ENCODE data around the gene NCL. TPM values are rescaled to one million over a fixed set of nuclear protein-coding genes. Genes with fewer than 3 reads are reported as not detected.

NCL gene
- total RNA-seq, 1 experiment from 2014 or later: 608 TPM

- Histone ChIP-seq H3K9me3 (no peaks in the 10 kb centered on the region), H3K27me3 (replicated peaks; ENCODE audit: control insufficient read depth, insufficient read depth, low read length) (no peaks in the 10 kb centered on the region), H3K4me1 (peaks cover 5% of the 10 kb centered on the region), H3K4me3 (ENCODE audit: low read depth, low read length) (no peak overlapping the region), H3K36me3 (ENCODE audit: control insufficient read depth, insufficient read depth, low read length) (no peaks in the 10 kb centered on the region)
- no peak overlapping the region for H3K4me3 Mint-ChIP-seq (ENCODE audit: unreplicated experiment)
- ChIA-PET POLR2A (no interaction called here), CTCF (interaction anchor here (0.6 kb wide), 1 partner anchor 610 kb away, joined by 3 read pairs; no protein-coding TSS in a partner anchor)
- peaks cover 2% of the 10 kb centered on the region for H3K4me1 Mint-ChIP-seq (ENCODE audit: low read depth, unreplicated experiment)
- intact Hi-C loops (cut with micrococcal nuclease; ENCODE audit: unreplicated experiment): no loop called here
- no peaks in the 10 kb centered on the region for H3K9me3 Mint-ChIP-seq (ENCODE audit: unreplicated experiment)
- BruUV-seq (replicated peaks): no TSS peak
- TF ChIP-seq CTCF (IDR thresholded peaks at IDR 0.05; ENCODE audit: insufficient read depth in 1 of 2, low read depth in 1 of 2, low read length in 1 of 2, severe bottlenecking in 1 of 2, unreplicated experiment in 1 of 2): no peak
- H3K36me3 Mint-ChIP-seq (ENCODE audit: insufficient read depth, unreplicated experiment): no peaks in the 10 kb centered on the region
- DNase-seq: no peak
- no peak overlapping the region for H3K27ac Mint-ChIP-seq (ENCODE audit: unreplicated experiment)
- H3K27me3 Mint-ChIP-seq (ENCODE audit: insufficient read depth, unreplicated experiment): no peaks in the 10 kb centered on the region
Measured at GRCh38 chr2:231418820-231419640, 45.3 kb downstream of the NCL start.

DNA sequence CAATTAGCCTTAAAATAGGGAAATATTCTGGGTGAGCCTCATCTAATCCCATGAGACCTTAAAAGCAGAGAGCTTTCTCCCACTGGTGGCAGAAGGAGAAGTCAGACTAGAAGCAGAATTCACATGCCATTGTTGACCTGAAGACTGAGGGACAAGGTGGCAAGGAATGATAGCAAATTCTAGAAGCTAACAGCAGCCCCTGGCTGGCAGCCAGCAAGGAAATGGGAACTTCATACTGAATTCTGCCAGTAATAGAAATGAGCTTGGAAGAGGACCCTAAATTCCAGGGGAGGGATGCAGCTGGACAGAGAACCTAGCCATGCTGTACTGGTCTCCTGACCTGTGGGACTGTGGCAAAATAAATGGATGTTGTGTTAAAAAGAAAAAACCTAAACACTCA is 49.3 kb downstream of the NCL start:
- Mint-ChIP-seq H3K27me3 (ENCODE audit: insufficient read depth, unreplicated experiment) (no peaks in the 10 kb centered on the region), H3K4me3 (ENCODE audit: unreplicated experiment) (no peak overlapping the region), H3K36me3 (ENCODE audit: insufficient read depth, unreplicated experiment) (no peaks in the 10 kb centered on the region), H3K4me1 (ENCODE audit: low read depth, unreplicated experiment) (peaks cover 6% of the 10 kb centered on the region), H3K9me3 (ENCODE audit: unreplicated experiment) (no peaks in the 10 kb centered on the region), H3K27ac (ENCODE audit: unreplicated experiment) (no peak overlapping the region)
- intact Hi-C loops (cut with micrococcal nuclease; ENCODE audit: unreplicated experiment): no loop called here
- no peak for DNase-seq
- Histone ChIP-seq H3K36me3 (ENCODE audit: control insufficient read depth, insufficient read depth, low read length) (no peaks in the 10 kb centered on the region), H3K4me3 (ENCODE audit: low read depth, low read length) (no peak overlapping the region), H3K9me3 (peaks cover 4% of the 10 kb centered on the region; the same call in 1 of the 2 replicates), H3K27me3 (replicated peaks; ENCODE audit: control insufficient read depth, insufficient read depth, low read length) (no peaks in the 10 kb centered on the region), H3K4me1 (peaks cover 12% of the 10 kb centered on the region)
- no TSS peak for BruUV-seq (replicated peaks)
- ChIA-PET CTCF (interaction anchor here (0.6 kb wide), 2 partner anchors 61 to 183 kb away, joined by 3 to 5 read pairs; no protein-coding TSS in a partner anchor), POLR2A (no interaction called here)
- TF ChIP-seq CTCF (IDR thresholded peaks at IDR 0.05; ENCODE audit: insufficient read depth in 1 of 2, low read depth in 1 of 2, low read length in 1 of 2, severe bottlenecking in 1 of 2, unreplicated experiment in 1 of 2): no peak

- H3K27me3 Mint-ChIP-seq (ENCODE audit: insufficient read depth, unreplicated experiment): no peaks in the 10 kb centered on the region
- POLR2A ChIA-PET: interaction anchor here (0.5 kb wide), 1 partner anchor 50 kb away, joined by 3 read pairs; no protein-coding TSS in a partner anchor
- CTCF ChIA-PET: interaction anchor here (0.9 to 1.0 kb wide), 2 partner anchors 38 to 50 kb away, joined by 3 read pairs; partner anchors contain the start of gene NCL
- peaks cover 12% of the 10 kb centered on the region for H3K4me1 ChIP-seq
- H3K4me3 Mint-ChIP-seq (ENCODE audit: unreplicated experiment): peak overlapping the region; percentile 62
- H3K4me3 ChIP-seq (ENCODE audit: low read depth, low read length): no peak overlapping the region
- TF ChIP-seq CTCF (IDR thresholded peaks at IDR 0.05; ENCODE audit: insufficient read depth in 1 of 2, low read depth in 1 of 2, low read length in 1 of 2, severe bottlenecking in 1 of 2, unreplicated experiment in 1 of 2): no peak
- H3K36me3 Mint-ChIP-seq (ENCODE audit: insufficient read depth, unreplicated experiment): no peaks in the 10 kb centered on the region
- H3K9me3 Mint-ChIP-seq (ENCODE audit: unreplicated experiment): no peaks in the 10 kb centered on the region
- peaks cover 4% of the 10 kb centered on the region; the same call in 1 of the 2 replicates for H3K9me3 ChIP-seq
- peak overlapping the region; percentile 19 for H3K27ac Mint-ChIP-seq (ENCODE audit: unreplicated experiment)
- BruUV-seq (replicated peaks): no TSS peak
- peaks cover 6% of the 10 kb centered on the region for H3K4me1 Mint-ChIP-seq (ENCODE audit: low read depth, unreplicated experiment)
- no peaks in the 10 kb centered on the region for H3K36me3 ChIP-seq (ENCODE audit: control insufficient read depth, insufficient read depth, low read length)
- peak; percentile 52 to 75 for DNase-seq
- no peaks in the 10 kb centered on the region for H3K27me3 ChIP-seq (replicated peaks; ENCODE audit: control insufficient read depth, insufficient read depth, low read length)
- intact Hi-C loops (cut with micrococcal nuclease; ENCODE audit: unreplicated experiment): loop anchor here (5.0 kb wide), 1 partner anchor 38 kb away; no protein-coding TSS in a partner anchor
Measured at GRCh38 chr2:231413921-231414476, 50.3 kb downstream of the NCL start.
